ENCODE data around the gene SLC39A12. TPM values are rescaled to one million over a fixed set of nuclear protein-coding genes. Genes with fewer than 3 reads are reported as not detected.

SLC39A12 gene
- total and polyA plus RNA-seq, 10 of the 15 experiments (the other 5 are each of a cell fraction or from before 2014, with no cell fraction given), result 0.47 to 1.5 (median 0.68) TPM; not detected in 1

DNA sequence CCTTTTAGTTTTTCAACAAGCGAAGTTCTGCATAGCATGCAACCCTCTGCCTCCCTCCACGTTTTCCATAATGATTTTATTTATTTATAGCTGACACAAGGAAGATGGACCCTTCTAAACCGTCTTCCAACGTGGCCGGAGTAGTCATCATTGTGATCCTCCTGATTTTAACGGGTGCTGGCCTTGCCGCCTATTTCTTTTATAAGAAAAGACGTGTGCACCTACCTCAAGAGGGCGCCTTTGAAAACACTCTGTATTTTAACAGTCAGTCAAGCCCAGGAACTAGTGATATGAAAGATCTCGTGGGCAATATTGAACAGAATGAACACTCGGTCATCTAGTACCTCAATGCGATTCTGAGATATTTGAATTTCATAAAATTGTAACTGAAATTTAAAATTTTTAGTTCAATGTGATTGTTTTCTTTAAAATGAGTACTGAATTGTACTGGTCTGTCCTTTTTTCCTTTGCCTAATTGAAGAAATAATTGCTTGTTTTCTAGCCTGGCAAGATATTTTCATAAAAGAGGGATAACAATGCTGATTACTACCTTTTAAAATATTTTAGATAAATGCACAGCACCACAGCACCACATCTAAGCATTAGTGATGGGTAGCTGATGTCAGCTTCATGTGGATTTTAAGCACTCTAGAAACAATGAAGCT is 41.5 kb upstream of the SLC39A12 start:
- no TSS peak for BruUV-seq (replicated peaks)
- WGBS (ENCODE audit: insufficient coverage, insufficient replicate concordance, low lambda C conversion rate, missing lambda C conversion rate), result 3% methylated on average over 12 of the region's 12 CpGs
- FAIRE-seq (peak; percentile 35), ATAC-seq (peak; percentile 85), DNase-seq (ENCODE audit: low read depth, low spot score) (peak; percentile 2)
- SMC1A ChIA-PET (ENCODE audit: uncharacterized antibody, unreplicated experiment), result interaction anchor here (0.7 to 1.6 kb wide), 4 partner anchors 74 to 303 kb away, joined by 3 to 4 read pairs (median 4); no protein-coding TSS in a partner anchor
- CTCF ChIA-PET, result interaction anchor here (0.7 to 1.5 kb wide), 9 partner anchors 11 to 407 kb away, joined by 3 to 5 read pairs (median 3); no protein-coding TSS in a partner anchor
- Histone ChIP-seq H3K4me3 (no peak overlapping the region), H3K79me2 (ENCODE audit: control insufficient read depth, insufficient read depth, low read length) (no peaks in the 10 kb centered on the region), H3K4me2 (ENCODE audit: control insufficient read depth, insufficient read depth) (no peak overlapping the region), H2AFZ (ENCODE audit: control insufficient read depth, low read depth, low read length) (no peak overlapping the region), H4K20me1 (ENCODE audit: control insufficient read depth, insufficient read depth) (no peaks in the 10 kb centered on the region), H3K27ac (ENCODE audit: control insufficient read depth, insufficient read depth) (no peak overlapping the region), H3K9ac (ENCODE audit: control insufficient read depth, insufficient read depth, low read length) (no peak overlapping the region), H3K9me3 (replicated peaks; ENCODE audit: control insufficient read depth, insufficient read depth, low read length) (no peaks in the 10 kb centered on the region), H3K4me1 (ENCODE audit: control insufficient read depth, insufficient read depth, low read length) (no peaks in the 10 kb centered on the region), H3K27me3 (replicated peaks in 1 of 2; ENCODE audit: control insufficient read depth in 2 of 2, insufficient read depth in 2 of 2, low read length in 1 of 2) (no peaks in the 10 kb centered on the region), H3K36me3 (ENCODE audit: control insufficient read depth in 2 of 2, insufficient read depth in 2 of 2, low read length in 1 of 2) (no peaks in the 10 kb centered on the region)
- RAD21 ChIA-PET (ENCODE audit: unreplicated experiment), result interaction anchor here (0.8 to 1.5 kb wide), 4 partner anchors 139 to 402 kb away, joined by 3 to 4 read pairs (median 3); no protein-coding TSS in a partner anchor
- POLR2A ChIA-PET, result no interaction called here
- in situ Hi-C loops (cut with MboI) (no loop called here), intact Hi-C loops (cut with micrococcal nuclease; ENCODE audit: unreplicated experiment) (loop anchor here (1.0 kb wide), 2 partner anchors 194 to 305 kb away; no protein-coding TSS in a partner anchor)
- TF ChIP-seq NR2C1 (IDR thresholded peaks at IDR 0.05) (no peak), SMC3 (IDR thresholded peaks at IDR 0.05; ENCODE audit: borderline replicate concordance, low read length) (peak; percentile 60; the same call in 1 of the 2 replicates), TBL1XR1 (IDR thresholded peaks at IDR 0.05; ENCODE audit: low read depth, low read length) (no peak), CHD1 (IDR thresholded peaks at IDR 0.05; ENCODE audit: low read depth, low read length) (no peak), GATAD2B (conservative IDR thresholded peaks at IDR 0.05; ENCODE audit: low read depth) (no peak), PAX5 (IDR thresholded peaks at IDR 0.05; ENCODE audit: borderline replicate concordance, low read depth, low read length) (no peak), HDAC2 (IDR thresholded peaks at IDR 0.05) (no peak), RAD51 (IDR thresholded peaks at IDR 0.05) (no peak), BHLHE40 (IDR thresholded peaks at IDR 0.05; ENCODE audit: borderline replicate concordance in 1 of 2, low read depth in 2 of 2, low read length in 1 of 2) (no peak), BCL11A (IDR thresholded peaks at IDR 0.05; ENCODE audit: low read depth, low read length) (no peak), ZNF24 (IDR thresholded peaks at IDR 0.05) (peak; percentile 88), SMARCA5 (IDR thresholded peaks at IDR 0.05) (no peak), NBN (IDR thresholded peaks at IDR 0.05) (no peak), JUNB (IDR thresholded peaks at IDR 0.05) (no peak), TARDBP (IDR thresholded peaks at IDR 0.05; ENCODE audit: borderline replicate concordance) (no peak)
- TF ChIP-seq, protein P1, sequence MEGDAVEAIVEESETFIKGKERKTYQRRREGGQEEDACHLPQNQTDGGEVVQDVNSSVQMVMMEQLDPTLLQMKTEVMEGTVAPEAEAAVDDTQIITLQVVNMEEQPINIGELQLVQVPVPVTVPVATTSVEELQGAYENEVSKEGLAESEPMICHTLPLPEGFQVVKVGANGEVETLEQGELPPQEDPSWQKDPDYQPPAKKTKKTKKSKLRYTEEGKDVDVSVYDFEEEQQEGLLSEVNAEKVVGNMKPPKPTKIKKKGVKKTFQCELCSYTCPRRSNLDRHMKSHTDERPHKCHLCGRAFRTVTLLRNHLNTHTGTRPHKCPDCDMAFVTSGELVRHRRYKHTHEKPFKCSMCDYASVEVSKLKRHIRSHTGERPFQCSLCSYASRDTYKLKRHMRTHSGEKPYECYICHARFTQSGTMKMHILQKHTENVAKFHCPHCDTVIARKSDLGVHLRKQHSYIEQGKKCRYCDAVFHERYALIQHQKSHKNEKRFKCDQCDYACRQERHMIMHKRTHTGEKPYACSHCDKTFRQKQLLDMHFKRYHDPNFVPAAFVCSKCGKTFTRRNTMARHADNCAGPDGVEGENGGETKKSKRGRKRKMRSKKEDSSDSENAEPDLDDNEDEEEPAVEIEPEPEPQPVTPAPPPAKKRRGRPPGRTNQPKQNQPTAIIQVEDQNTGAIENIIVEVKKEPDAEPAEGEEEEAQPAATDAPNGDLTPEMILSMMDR (IDR thresholded peaks at IDR 0.05 in 2 of 3, conservative IDR thresholded peaks at IDR 0.05 in 1 of 3; ENCODE audit: control insufficient read depth in 2 of 3, extremely low read depth in 1 of 3, insufficient read depth in 1 of 3, low read depth in 3 of 3, low read length in 3 of 3), result peak; percentile 51 to 54 (median 52); a peak in 5 of 6 replicates
- TF ChIP-seq, protein P2, sequence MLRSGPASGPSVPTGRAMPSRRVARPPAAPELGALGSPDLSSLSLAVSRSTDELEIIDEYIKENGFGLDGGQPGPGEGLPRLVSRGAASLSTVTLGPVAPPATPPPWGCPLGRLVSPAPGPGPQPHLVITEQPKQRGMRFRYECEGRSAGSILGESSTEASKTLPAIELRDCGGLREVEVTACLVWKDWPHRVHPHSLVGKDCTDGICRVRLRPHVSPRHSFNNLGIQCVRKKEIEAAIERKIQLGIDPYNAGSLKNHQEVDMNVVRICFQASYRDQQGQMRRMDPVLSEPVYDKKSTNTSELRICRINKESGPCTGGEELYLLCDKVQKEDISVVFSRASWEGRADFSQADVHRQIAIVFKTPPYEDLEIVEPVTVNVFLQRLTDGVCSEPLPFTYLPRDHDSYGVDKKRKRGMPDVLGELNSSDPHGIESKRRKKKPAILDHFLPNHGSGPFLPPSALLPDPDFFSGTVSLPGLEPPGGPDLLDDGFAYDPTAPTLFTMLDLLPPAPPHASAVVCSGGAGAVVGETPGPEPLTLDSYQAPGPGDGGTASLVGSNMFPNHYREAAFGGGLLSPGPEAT (IDR thresholded peaks at IDR 0.05; ENCODE audit: low read depth), result no peak
- TF ChIP-seq, protein P3, sequence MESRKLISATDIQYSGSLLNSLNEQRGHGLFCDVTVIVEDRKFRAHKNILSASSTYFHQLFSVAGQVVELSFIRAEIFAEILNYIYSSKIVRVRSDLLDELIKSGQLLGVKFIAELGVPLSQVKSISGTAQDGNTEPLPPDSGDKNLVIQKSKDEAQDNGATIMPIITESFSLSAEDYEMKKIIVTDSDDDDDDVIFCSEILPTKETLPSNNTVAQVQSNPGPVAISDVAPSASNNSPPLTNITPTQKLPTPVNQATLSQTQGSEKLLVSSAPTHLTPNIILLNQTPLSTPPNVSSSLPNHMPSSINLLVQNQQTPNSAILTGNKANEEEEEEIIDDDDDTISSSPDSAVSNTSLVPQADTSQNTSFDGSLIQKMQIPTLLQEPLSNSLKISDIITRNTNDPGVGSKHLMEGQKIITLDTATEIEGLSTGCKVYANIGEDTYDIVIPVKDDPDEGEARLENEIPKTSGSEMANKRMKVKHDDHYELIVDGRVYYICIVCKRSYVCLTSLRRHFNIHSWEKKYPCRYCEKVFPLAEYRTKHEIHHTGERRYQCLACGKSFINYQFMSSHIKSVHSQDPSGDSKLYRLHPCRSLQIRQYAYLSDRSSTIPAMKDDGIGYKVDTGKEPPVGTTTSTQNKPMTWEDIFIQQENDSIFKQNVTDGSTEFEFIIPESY (IDR thresholded peaks at IDR 0.05), result no peak
- TF ChIP-seq, protein P4, sequence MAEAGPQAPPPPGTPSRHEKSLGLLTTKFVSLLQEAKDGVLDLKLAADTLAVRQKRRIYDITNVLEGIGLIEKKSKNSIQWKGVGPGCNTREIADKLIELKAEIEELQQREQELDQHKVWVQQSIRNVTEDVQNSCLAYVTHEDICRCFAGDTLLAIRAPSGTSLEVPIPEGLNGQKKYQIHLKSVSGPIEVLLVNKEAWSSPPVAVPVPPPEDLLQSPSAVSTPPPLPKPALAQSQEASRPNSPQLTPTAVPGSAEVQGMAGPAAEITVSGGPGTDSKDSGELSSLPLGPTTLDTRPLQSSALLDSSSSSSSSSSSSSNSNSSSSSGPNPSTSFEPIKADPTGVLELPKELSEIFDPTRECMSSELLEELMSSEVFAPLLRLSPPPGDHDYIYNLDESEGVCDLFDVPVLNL (IDR thresholded peaks at IDR 0.05; ENCODE audit: low read depth, low read length), result no peak
